Sigmoid colon (tissue), 4 donors: Measurements from ENCODE around the gene ABCB4.

ENCODE experiments used
- CTCF ChIP-seq, 4 experiments: fragments of 450-650 bp in 3 of 4; fragments of 200-600 bp in 1 of 4; IDR thresholded peaks; one replicate each; pipeline ENCODE4 v1.5.1; 2016 to 2019; ENCODE audit warnings: antibody characterized with exemption in 4 of 4, mild to moderate bottlenecking in 3 of 4, moderate library complexity in 2 of 4
- EP300 ChIP-seq, 4 donors: sonication (generic); formaldehyde crosslinking; IDR thresholded peaks; one replicate each; pipeline ENCODE4 v1.6.1; 2017; ENCODE audit warnings: antibody characterized with exemption in 4 of 4
- POLR2A ChIP-seq, 2 donors: fragments of 450-650 bp; IDR thresholded peaks; one replicate each; pipeline ENCODE4 v1.6.1; 2016; ENCODE audit warnings: antibody characterized with exemption in 2 of 2, mild to moderate bottlenecking in 2 of 2, moderate library complexity in 2 of 2
- POLR2AphosphoS5 ChIP-seq, 4 donors: sonication (generic); formaldehyde crosslinking; IDR thresholded peaks; one replicate each; pipeline ENCODE4 v1.6.1; 2017; ENCODE audit warnings: antibody characterized with exemption in 4 of 4

DNA sequence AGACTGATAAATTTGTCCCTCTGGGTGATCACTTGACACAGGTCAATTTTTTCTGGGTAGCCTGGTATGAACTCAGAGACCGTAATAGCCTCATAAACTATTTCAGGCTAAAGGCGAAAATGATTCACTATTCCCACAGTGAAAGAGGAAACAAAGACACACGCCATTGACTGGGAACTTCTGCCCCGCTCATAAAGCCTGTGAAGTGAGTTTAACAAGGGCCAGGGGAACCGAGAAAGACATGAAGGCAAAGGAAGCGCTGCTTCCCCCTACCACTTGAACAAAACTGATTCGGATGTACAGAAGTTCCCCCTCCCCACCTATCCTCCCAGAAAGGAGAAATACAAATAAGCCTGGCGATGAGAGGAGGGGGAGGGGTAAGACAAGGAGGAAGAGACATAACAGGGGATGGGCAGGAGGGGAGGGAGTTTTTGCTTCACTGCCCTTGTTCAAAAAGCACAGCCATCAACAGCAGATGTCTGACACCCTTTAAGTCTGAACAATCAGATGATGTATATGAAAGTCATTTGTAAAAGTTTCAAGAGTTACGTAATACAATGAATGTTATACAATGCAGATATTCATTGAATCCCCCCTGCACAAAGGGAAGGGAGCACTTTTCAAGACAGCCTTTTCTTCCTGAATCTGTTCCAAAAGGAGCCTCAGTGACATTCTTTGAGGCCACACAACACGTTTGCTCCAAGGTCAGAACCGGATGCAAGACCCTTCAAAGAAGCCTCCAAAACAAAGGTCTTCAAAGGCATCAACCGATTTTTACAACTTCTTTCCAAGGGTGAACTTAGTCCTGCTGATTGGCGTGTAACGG, 734 bp downstream of the ABCB4 start:
- TF ChIP-seq CTCF (IDR thresholded peaks at IDR 0.05) (no peak), POLR2AphosphoS5 (IDR thresholded peaks at IDR 0.05) (peak in 2 of 4 donors; percentile 50 to 60), EP300 (IDR thresholded peaks at IDR 0.05) (no peak), POLR2A (IDR thresholded peaks at IDR 0.05) (no peak)
